Liver (tissue), 9 donors: ENCODE measurements around the gene ENTHD1. TPM values are rescaled to one million over a fixed set of nuclear protein-coding genes. Genes with fewer than 3 reads are reported as not detected.

Experiments
- DNase-seq: peaks from one replicate; pipeline ENCODE4 v3.0.0-alpha.2; 2017; ENCODE audit warnings: low spot score
- H3K27ac ChIP-seq, 2 donors: one replicate each; pipeline ENCODE4 v1.7.0; 2013; ENCODE audit warnings: inconsistent platforms in 2 of 2, low read length in 2 of 2, control low read depth in 1 of 2, low read depth in 1 of 2, mild to moderate bottlenecking in 1 of 2
- H3K27me3 ChIP-seq, 4 donors: one replicate each; pipeline versions ENCODE4 v1.6.1 to v1.7.0; 2013; ENCODE audit warnings: low read length in 3 of 4, inconsistent platforms in 1 of 4, mild to moderate bottlenecking in 1 of 4, moderate library complexity in 1 of 4; ENCODE audit not compliant: control insufficient read depth in 4 of 4, insufficient read depth in 4 of 4
- H3K36me3 ChIP-seq, 4 donors: one replicate each; pipeline versions ENCODE4 v1.6.1 to v1.7.0; 2013; ENCODE audit warnings: low read length in 3 of 4, mild to moderate bottlenecking in 3 of 4, low read depth in 1 of 4, moderate library complexity in 1 of 4; ENCODE audit not compliant: control insufficient read depth in 4 of 4, insufficient read depth in 3 of 4
- H3K4me1 ChIP-seq, 4 donors: one replicate each; pipeline versions ENCODE4 v1.6.1 to v1.7.0; 2013; ENCODE audit warnings: low read length in 3 of 4, mild to moderate bottlenecking in 3 of 4, moderate library complexity in 1 of 4; ENCODE audit not compliant: control insufficient read depth in 4 of 4, insufficient read depth in 4 of 4
- H3K4me3 ChIP-seq, 3 donors: one replicate each; pipeline versions ENCODE4 v1.6.1 to v1.7.0; 2013; ENCODE audit warnings: low read length in 3 of 3, control low read depth in 1 of 3, low read depth in 1 of 3, mild to moderate bottlenecking in 1 of 3
- H3K9ac ChIP-seq, 2 donors: one replicate each; pipeline ENCODE4 v1.7.0; 2013; ENCODE audit warnings: low read length in 2 of 2, mild to moderate bottlenecking in 2 of 2, moderate library complexity in 2 of 2, control low read depth in 1 of 2, low read depth in 1 of 2
- H3K9me3 ChIP-seq, 4 donors: one replicate each; pipeline versions ENCODE4 v1.6.1 to v1.7.0; 2013; ENCODE audit warnings: low read length in 3 of 4; ENCODE audit not compliant: control insufficient read depth in 4 of 4
- ATF3 ChIP-seq: IDR thresholded peaks from 2 replicates; pipeline ENCODE4 v1.6.1; 2016; ENCODE audit warnings: antibody characterized with exemption
- CTCF ChIP-seq: fragments of 150-350 bp; IDR thresholded peaks from 2 replicates; pipeline ENCODE4 v1.5.1; 2017; ENCODE audit warnings: improper control_type of control experiment, low read depth, low read length; ENCODE audit not compliant: missing input control
- EGR1 ChIP-seq, 2 donors: IDR thresholded peaks; 2 replicates each; pipeline ENCODE4 v1.6.1; 2016 to 2018; ENCODE audit warnings: antibody characterized with exemption in 2 of 2, low read depth in 2 of 2
- FOXA1 ChIP-seq: IDR thresholded peaks from 2 replicates; pipeline ENCODE4 v1.6.1; 2016; ENCODE audit warnings: antibody characterized with exemption
- FOXA2 ChIP-seq: IDR thresholded peaks from 2 replicates; pipeline ENCODE4 v1.6.1; 2016; ENCODE audit warnings: antibody characterized with exemption
- GABPA ChIP-seq, 2 donors: IDR thresholded peaks in 1 of 2; conservative IDR thresholded peaks in 1 of 2; 2 replicates each; pipeline ENCODE4 v1.6.1; 2016; ENCODE audit warnings: antibody characterized with exemption in 2 of 2, mild to moderate bottlenecking in 1 of 2, moderate library complexity in 1 of 2
- HNF4A ChIP-seq, 2 donors: conservative IDR thresholded peaks; 2 replicates each; pipeline ENCODE4 v1.6.1; 2016; ENCODE audit warnings: antibody characterized with exemption in 2 of 2, mild to moderate bottlenecking in 2 of 2
- JUND ChIP-seq, 2 donors: IDR thresholded peaks; 2 replicates each; pipeline ENCODE4 v1.6.1; 2016; ENCODE audit warnings: antibody characterized with exemption in 2 of 2
- MAX ChIP-seq: IDR thresholded peaks from 2 replicates; pipeline ENCODE4 v1.6.1; 2016; ENCODE audit warnings: antibody characterized with exemption
- NR2F2 ChIP-seq: IDR thresholded peaks from 2 replicates; pipeline ENCODE4 v1.6.1; 2016; ENCODE audit warnings: antibody characterized with exemption
- RAD21 ChIP-seq, 2 donors: IDR thresholded peaks; 2 replicates each; pipeline ENCODE4 v1.6.1; 2016; ENCODE audit warnings: antibody characterized with exemption in 2 of 2, mild to moderate bottlenecking in 2 of 2
- REST ChIP-seq: IDR thresholded peaks from 2 replicates; pipeline ENCODE4 v1.6.1; 2016; ENCODE audit warnings: antibody characterized with exemption, mild to moderate bottlenecking
- RXRA ChIP-seq, 2 donors: IDR thresholded peaks; 2 replicates each; pipeline ENCODE4 v1.6.1; 2017 to 2018; ENCODE audit warnings: antibody characterized with exemption in 2 of 2, mild to moderate bottlenecking in 1 of 2
- SP1 ChIP-seq: IDR thresholded peaks from 2 replicates; pipeline ENCODE4 v1.6.1; 2018; ENCODE audit warnings: antibody characterized with exemption, mild to moderate bottlenecking
- TAF1 ChIP-seq: conservative IDR thresholded peaks from 2 replicates; pipeline ENCODE4 v1.6.1; 2016; ENCODE audit warnings: antibody characterized with exemption, mild to moderate bottlenecking
- YY1 ChIP-seq: IDR thresholded peaks from 2 replicates; pipeline ENCODE4 v1.6.1; 2016; ENCODE audit warnings: antibody characterized with exemption, mild to moderate bottlenecking
- WGBS: extraction: QIAGEN DNeasy Blood & Tissue Kit; methylation state at CpG from one replicate; pipeline ENCODE4 v1.1.7; 2013; 5-methylcytosine and 5-hydroxymethylcytosine counted together
- polyA plus RNA-seq, 2 donors: library from polyadenylated mRNA; stranded (reverse) in 1 of 2; unstranded in 1 of 2; fragments of 200-250 nt in 1 of 2; fragments of >200 nt in 1 of 2; fragmentation: Nextera tagmentation in 1 of 2; extraction: Ambion mirVana in 1 of 2; gene quantifications; one replicate each; pipeline versions ENCODE4 v1.2.1 to v1.2.3, GENCODE V29; 2013 to 2015
- total RNA-seq, 2 donors: library from RNA; depleted of rRNA; stranded (reverse); fragments of >200 nt; gene quantifications; one replicate each; pipeline ENCODE4 v1.2.3, GENCODE V29; 2014
- TF ChIP-seq, protein P1 (sequence below): IDR thresholded peaks from 2 replicates; pipeline ENCODE4 v1.6.1; 2016; ENCODE audit warnings: antibody characterized with exemption
- donor health status: healthy.
- donor health status: healthy.
- donor health status: healthy.
- donor health status: healthy.
- donor health status: healthy.

Gene ENTHD1
- total and polyA plus RNA-seq, 4 donors = not detected

DNA sequence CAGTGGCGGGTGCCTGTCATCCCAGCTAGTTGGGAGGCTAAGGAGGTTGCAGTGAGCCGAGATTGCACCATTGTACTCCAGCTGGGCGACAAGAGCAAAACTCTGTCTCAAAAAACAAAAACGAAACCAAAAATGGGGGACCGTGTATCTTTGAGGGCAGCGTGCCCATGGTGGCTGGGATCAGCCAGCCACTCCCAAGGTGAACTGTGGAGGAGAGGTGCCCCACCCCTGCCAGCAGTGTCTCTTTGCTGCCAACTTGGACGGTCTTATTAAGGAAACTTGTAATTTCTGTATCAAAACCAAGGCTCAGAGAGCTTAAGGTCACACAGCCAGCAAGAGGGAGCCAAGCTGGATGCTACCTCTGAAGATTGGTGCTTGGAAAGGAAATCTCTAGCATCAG lies 175.4 kb downstream of the ENTHD1 start:
- Histone ChIP-seq H3K4me1 (no peaks in the 10 kb centered on the region), H3K9ac (no peak overlapping the region), H3K27ac (no peak overlapping the region), H3K36me3 (no peaks in the 10 kb centered on the region), H3K4me3 (no peak overlapping the region), H3K27me3 (peaks cover 0 to 6% (median 1%) of the 10 kb centered on the region in 4 donors), H3K9me3 (no peaks in the 10 kb centered on the region)
- no peak for DNase-seq
- WGBS = 80% methylated on average over 7 of the region's 7 CpGs
- TF ChIP-seq REST = no peak
- TF ChIP-seq FOXA1 = no peak
- no peak for TF ChIP-seq EGR1 (IDR thresholded peaks at IDR 0.05; ENCODE audit: low read depth in 2 of 2)
- TF ChIP-seq RAD21 (IDR thresholded peaks at IDR 0.05) = no peak
- TF ChIP-seq SP1 = no peak
- no peak for TF ChIP-seq JUND (IDR thresholded peaks at IDR 0.05)
- TF ChIP-seq RXRA (IDR thresholded peaks at IDR 0.05) = no peak
- TF ChIP-seq NR2F2 = no peak

GRCh38 chr22:39717099-39717498 lies 176.5 kb downstream of the ENTHD1 start:
- peaks cover 0 to 2% (median 1%) of the 10 kb centered on the region in 4 donors for H3K27me3 ChIP-seq
- H3K4me1 ChIP-seq = no peaks in the 10 kb centered on the region
- H3K4me3 ChIP-seq = no peak overlapping the region
- H3K9ac ChIP-seq = no peak overlapping the region
- 71% methylated on average over 8 of the region's 8 CpGs for WGBS
- DNase-seq = no peak
- no peak overlapping the region for H3K27ac ChIP-seq
- TF ChIP-seq HNF4A (conservative IDR thresholded peaks at IDR 0.05) = no peak
- no peak for TF ChIP-seq TAF1
- no peak for TF ChIP-seq SP1
- no peak for TF ChIP-seq NR2F2
- no peak for TF ChIP-seq MAX
- no peak for TF ChIP-seq RXRA (IDR thresholded peaks at IDR 0.05)
- TF ChIP-seq FOXA2 = no peak
- TF ChIP-seq EGR1 (IDR thresholded peaks at IDR 0.05; ENCODE audit: low read depth in 2 of 2) = no peak
- no peak for TF ChIP-seq FOXA1
- TF ChIP-seq, protein P1, sequence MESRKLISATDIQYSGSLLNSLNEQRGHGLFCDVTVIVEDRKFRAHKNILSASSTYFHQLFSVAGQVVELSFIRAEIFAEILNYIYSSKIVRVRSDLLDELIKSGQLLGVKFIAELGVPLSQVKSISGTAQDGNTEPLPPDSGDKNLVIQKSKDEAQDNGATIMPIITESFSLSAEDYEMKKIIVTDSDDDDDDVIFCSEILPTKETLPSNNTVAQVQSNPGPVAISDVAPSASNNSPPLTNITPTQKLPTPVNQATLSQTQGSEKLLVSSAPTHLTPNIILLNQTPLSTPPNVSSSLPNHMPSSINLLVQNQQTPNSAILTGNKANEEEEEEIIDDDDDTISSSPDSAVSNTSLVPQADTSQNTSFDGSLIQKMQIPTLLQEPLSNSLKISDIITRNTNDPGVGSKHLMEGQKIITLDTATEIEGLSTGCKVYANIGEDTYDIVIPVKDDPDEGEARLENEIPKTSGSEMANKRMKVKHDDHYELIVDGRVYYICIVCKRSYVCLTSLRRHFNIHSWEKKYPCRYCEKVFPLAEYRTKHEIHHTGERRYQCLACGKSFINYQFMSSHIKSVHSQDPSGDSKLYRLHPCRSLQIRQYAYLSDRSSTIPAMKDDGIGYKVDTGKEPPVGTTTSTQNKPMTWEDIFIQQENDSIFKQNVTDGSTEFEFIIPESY = no peak
- TF ChIP-seq JUND (IDR thresholded peaks at IDR 0.05) = no peak
- TF ChIP-seq GABPA (IDR thresholded peaks at IDR 0.05 in 1 of 2, conservative IDR thresholded peaks at IDR 0.05 in 1 of 2) = no peak
- TF ChIP-seq CTCF = no peak
- no peak for TF ChIP-seq ATF3
- TF ChIP-seq YY1 = no peak
- no peaks in the 10 kb centered on the region for H3K9me3 ChIP-seq
- no peaks in the 10 kb centered on the region for H3K36me3 ChIP-seq
